CMK (cell line): Measurements from ENCODE around the gene GPBAR1.

Experiments used
- DNase-seq: peaks from one replicate; pipeline ENCODE4 v3.0.0-alpha.2; 2010; ENCODE audit warnings: low read depth

GPBAR1 gene, protein sequence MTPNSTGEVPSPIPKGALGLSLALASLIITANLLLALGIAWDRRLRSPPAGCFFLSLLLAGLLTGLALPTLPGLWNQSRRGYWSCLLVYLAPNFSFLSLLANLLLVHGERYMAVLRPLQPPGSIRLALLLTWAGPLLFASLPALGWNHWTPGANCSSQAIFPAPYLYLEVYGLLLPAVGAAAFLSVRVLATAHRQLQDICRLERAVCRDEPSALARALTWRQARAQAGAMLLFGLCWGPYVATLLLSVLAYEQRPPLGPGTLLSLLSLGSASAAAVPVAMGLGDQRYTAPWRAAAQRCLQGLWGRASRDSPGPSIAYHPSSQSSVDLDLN

GRCh38 chr2:218260742-218261422 lies at the start of gene GPBAR1:
TSS of gene GPBAR1 (plus strand) at chr2:218261015. CDS start at chr2:218262725, 1,710 bp downstream.
- no peak for DNase-seq

GRCh38 chr2:218214116-218214515 lies 46.7 kb upstream of the GPBAR1 start:
- no peak for DNase-seq

DNA sequence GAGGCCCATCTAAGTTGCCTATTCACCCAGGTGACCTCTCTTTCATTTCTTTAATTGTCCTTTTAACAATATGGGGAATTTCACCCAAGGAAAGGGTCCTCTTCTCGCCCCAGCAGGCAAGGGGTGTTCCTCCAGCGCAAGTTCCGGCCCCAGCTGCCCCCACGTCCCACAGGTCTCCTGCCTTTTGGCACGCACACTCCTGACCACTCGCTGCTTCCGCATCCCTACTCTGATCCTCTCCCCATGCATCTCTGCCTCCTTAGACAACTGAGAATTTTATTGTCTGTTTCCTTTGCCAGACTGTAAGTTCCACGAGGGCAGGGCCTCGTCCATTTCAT lies 44.5 kb upstream of the GPBAR1 start:
- DNase-seq = no peak

DNA sequence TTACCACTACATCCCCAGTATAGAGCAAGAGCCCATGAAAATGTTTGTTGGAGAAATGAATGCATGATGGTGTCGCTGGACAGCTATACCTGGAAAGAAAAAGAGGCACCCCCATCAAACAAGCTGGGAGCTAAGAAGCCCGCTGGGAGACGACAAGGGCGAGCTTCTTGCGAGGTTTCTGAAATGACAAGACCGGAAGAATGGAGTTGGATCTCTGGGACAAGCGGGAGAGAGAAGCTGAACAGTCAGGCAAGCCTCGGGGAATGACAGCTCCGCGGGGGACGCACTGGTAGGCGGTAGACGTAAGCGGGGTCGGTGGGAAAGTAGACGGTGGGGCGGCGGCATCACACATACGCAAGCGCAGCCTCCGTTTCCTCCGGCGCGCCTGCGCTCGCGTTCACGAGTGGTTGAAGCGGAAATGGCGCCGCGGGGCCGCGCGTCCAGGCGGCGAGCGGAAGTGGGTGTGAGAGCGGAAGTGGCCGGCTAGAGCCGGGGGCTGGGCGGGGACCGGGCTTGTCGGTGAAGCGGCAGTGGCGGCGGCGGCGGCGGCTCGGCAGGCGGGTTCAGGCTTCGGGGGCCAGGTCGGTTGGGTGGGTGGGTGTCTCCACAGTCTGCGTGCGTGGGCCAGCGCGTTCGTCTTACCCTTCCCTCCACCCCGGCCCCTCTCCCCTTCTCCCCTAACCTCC lies 44.0 kb upstream of the GPBAR1 start, which contains the start of gene ARPC2:
TSS of gene ARPC2 (plus strand) at position 516 of the 686 bp plus-strand sequence. CDS start 282 bp downstream, outside the sequence.
- peak; percentile 83 for DNase-seq

- peak; percentile 41 for DNase-seq
Measured at GRCh38 chr2:218217360-218218267, 43.2 kb upstream of the GPBAR1 start.

GRCh38 chr2:218218268-218219185 lies 42.3 kb upstream of the GPBAR1 start:
- DNase-seq = no peak

- DNase-seq = no peak
Measured at GRCh38 chr2:218219934-218220333, 40.9 kb upstream of the GPBAR1 start.

DNA sequence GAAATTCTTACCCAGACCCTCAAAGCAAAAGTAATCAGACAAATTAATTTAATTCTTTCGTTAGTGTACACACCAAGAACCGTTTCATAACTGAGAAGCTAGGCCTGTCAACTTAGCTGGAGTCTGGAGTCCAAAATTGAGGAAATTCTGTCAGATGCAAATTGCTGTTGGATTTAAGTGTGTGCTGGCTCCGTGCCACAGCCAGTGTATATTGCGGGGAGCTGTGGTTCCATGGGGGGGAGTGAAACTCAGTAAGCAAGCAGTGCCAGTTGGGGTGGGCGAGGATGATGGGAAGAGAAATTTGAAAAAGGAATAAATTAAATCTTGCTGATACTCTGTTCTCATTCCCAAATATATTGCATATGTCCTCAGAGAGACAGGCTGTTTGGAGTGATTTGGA lies 39.8 kb upstream of the GPBAR1 start:
- DNase-seq = no peak

DNA sequence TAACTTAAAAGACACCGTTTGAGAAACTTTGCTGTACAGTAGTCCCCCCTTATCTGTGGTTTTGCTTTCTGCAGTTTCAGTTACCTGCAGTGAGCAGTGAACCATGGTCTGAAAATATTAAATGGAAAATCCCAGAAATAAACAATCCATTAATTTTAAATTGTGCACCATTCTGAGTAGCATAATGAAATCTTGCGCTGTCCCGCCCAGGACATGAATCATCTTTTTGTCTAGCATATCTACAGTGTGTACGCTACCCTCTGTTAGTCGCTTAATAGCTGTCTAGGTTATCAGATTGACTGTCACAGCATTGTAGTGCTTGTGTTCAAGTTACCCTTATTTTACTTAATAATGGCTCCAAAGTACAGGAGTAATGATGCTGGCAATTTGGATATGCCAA lies 37.8 kb upstream of the GPBAR1 start:
- DNase-seq = no peak

GRCh38 chr2:218224186-218224585 lies 36.6 kb upstream of the GPBAR1 start:
- DNase-seq = no peak

DNA sequence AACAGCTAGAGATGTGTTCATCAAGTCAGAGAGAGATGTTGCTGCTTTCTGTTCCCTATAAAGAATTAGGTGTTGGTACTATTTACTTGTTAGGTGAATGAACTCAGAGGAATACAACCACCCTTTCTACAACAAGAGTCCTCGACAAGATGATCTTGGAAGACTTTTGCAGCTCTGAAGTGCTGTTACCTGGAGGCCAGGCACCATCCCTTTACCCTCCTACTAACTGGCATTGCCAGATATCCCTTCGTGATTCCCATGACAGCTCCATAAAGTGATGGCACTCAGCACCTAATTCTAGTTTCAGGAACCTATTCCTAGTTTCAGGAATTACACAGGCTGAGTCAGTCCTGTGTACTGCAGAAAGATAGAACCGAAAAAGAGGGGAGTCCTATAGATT lies 33.9 kb upstream of the GPBAR1 start:
- no peak for DNase-seq

GRCh38 chr2:218228366-218229090 lies 32.3 kb upstream of the GPBAR1 start:
- no peak for DNase-seq

GRCh38 chr2:218229239-218229638 lies 31.6 kb upstream of the GPBAR1 start:
- DNase-seq = no peak

DNA sequence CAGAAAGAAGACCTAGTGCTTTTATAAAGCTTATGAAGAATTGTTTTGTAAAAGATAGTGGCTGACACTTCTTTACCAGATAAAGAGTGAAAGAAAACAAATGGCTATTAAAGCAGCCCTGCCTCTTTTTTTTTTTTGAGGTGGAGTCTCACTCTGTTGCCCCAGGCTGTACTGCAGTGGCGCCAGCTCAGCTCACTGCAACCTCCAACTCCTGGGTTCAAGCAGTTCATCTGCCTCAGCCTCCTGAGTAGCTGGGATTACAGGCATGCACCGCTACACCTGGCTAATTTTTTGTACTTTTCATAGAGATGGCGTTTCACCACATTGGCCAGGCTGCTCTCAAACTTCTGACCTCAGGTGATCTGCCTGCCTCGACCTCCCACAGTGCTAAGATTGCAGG lies 31.0 kb upstream of the GPBAR1 start:
- no peak for DNase-seq

GRCh38 chr2:218230882-218231281 lies 29.9 kb upstream of the GPBAR1 start:
- DNase-seq = no peak

GRCh38 chr2:218233543-218233942 lies 27.3 kb upstream of the GPBAR1 start:
- no peak for DNase-seq

GRCh38 chr2:218234521-218234920 lies 26.3 kb upstream of the GPBAR1 start:
- DNase-seq = no peak

GRCh38 chr2:218235017-218235416 lies 25.8 kb upstream of the GPBAR1 start:
- no peak for DNase-seq

DNA sequence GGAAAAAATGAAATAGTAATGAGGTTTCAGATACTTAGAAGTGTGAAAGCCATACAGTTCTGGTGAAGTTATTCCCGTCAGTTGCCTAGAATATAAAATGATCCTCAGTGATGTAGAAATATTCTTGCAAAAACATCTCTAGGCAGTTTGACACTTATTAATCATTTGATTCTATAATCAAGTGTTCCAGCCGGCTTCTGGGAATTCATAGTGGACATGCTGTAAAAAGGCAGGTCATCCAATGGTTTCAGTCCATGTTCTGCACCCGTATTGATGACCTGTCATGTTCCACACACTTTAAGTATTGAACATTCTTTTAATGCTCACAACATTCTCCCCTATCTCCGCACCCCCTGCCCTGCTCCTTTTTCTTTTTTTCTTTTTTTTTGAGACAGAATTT lies 24.0 kb upstream of the GPBAR1 start:
- DNase-seq = no peak

- no peak for DNase-seq
Measured at GRCh38 chr2:218238887-218239286, 21.9 kb upstream of the GPBAR1 start.
